ENCODE measurements around the gene WASF3.
"Not testable (repeated sequence)": the region's sequence is repeated elsewhere in the genome, so short reads cannot be mapped to it uniquely, and the experiment has no call there.

WASF3 gene

DNA sequence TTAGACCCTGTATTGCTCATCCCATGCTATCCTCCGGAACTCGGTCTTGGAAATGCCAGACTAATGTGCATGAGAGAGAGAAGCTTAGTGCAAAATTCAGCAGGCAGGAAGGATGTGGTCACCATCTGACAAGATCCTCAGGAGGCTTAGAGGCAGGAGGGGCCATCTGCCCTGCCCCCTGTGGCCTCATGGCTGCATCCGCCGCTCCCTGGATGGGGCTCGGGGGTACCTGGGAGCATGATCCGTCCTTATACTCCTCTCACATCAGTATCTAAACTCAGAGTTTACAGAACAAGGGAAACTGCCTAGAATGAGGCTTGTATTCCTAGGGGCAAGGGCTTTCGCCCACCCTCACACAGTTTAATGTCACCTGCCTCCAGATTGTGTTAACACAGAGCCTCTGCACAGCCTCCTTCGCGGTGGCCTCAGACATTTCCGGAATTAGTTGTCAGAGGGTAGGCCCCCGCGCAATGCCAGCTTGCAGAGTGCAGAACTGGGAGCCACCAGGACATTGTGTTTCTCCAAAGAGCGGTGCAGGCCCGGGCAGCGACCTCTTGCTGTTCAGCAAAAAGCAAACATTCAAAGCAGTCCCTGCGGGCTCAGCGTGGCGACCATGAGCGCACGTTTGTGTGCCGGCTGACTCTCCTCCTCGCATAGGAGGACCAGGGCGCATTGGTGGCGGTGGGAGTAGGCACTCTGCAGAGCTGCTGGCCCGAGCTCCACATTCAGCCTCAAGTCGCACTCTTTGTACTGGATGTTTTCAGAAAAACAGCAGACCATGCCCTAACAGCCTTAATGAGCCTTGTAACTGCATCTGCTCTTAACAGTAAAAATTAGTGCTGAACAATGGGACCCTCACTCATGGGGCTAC, 164.0 kb downstream of the WASF3 start:
- no peak for DNase-seq

DNA sequence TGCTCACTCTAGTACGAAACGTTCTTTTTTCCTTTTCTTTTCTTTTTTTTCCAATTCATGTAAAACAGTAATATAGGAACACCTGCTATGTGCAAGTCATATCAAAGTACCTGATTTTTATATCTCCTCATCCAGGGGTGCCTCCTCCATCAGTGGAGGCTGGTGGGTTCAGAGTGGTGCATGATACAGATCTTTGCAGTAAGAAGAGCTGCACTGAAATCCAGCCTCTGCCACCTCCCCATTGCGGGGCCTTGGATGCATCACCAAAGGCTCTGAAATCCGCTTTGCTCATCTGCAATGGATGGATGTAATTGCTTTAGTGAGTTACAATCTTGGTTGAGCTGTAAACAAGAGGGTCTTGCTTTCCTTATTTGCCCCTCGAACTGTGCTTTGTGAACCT, 164.8 kb downstream of the WASF3 start:
- DNase-seq: no peak

DNA sequence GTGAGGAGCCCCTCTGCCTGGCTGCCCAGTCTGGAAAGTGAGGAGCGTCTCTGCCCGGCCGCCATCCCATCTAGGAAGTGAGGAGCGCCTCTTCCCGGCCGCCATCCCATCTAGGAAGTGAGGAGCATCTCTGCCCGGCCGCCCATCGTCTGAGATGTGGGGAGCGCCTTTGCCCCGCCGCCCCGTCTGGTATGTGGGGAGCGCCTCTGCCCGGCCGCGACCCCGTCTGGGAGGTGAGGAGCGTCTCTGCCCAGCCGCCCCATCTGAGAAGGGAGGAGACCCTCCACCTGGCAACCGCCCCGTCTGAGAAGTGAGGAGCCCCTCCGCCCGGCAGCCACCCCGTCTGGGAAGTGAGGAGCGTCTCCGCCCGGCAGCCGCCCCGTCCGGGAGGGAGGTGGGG, 166.1 kb downstream of the WASF3 start:
- not testable (repeated sequence) for DNase-seq

DNA sequence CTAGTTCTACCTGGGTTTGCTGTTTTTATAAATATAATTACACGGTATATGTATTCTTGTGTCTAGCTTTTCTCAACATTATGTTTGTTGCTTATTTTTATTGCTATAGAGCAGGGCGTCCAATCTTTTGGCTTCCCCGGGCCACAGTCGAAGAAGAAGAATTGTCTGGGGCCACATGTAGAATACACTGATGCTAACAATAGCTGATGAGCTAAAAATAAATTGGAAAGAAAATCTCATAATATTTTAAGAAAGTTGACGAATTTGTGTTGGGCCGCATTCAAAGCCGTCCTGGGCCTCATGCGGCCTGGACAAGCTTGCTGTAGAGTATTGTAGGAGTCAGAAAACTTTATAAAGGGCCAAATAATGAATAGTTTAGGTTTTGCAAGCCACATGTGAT, 169.2 kb downstream of the WASF3 start:
- no peak for DNase-seq

DNA sequence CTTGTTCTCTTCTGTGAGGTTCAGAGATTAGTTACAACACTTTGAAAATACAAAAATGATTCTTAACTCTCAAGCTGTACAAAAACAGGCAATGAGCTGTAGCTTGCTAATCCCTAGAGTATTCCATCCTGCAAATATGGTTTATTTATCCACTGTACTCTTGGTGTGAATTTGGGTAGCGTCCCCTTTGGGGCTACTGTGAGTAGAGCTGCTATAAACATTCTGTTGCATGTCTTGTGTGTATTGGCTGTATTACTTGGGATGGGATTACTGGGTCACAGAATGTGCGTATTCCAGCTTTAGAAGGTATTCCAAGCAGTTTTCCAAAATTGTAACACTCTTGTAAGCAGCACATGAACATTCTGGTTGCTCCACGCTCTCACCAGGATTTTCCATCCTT, 169.6 kb downstream of the WASF3 start:
- no peak for DNase-seq

DNA sequence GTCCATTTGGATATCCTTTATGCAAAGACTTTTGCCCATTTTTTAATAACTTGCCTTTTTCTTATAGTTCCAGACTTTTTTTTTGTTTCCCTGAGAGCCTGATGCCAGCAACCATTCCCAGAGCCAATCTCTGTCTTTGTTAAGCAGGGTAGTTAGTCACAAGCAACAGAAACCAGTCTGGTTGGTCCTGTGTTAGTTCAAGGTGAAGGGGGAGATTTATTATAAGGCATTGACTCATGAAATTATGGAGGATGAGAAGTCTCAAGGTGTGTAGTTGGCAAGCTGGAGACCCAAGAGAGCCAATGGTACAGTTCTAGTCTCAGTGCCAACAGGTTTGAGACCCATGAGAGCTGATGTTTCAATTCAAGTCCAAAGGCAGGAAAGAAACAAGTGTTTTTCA, 170.2 kb downstream of the WASF3 start:
- no peak for DNase-seq

DNA sequence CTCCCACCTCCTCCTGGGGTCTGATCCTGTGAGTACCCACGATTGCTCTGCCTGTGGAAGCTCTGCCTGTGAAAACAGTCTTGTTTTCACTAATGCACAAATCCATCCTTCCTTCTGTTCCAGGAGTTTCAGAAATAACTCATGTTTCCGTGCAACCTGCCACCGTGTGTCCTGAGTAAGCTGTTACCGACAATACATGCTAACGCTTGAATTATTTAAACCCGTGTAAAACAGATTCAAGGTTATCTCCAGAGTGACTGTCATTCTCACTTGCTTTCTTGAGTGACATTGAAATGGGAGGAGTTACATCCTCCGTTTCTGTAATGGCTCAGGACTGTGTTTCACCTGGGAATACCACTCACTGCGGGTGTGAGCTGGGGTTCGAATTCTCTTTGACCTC, 178.2 kb downstream of the WASF3 start:
- DNase-seq: no peak

All from NCI-H1417 treated with DMSO at 0.1 percent for 48 hours (cell line).